DND-41 (cell line): ENCODE measurements around the gene SHANK1.

Experiments used
- ATAC-seq: fragments of 200-7000 bp; cut with Tn5 transposase; 3 replicates; pipeline ENCODE4 v1.9.1; 2021; ENCODE audit warnings: low read depth; ENCODE audit not compliant: insufficient read depth
- DNase-seq: peaks from one replicate; pipeline ENCODE4 v3.0.0-alpha.2; 2020
- H2AFZ ChIP-seq: 2 replicates; pipeline ENCODE4 v1.6.0; 2012; ENCODE audit warnings: low read depth, low read length
- H3K27ac ChIP-seq: 2 replicates; pipeline ENCODE4 v1.5.1; 2012; ENCODE audit warnings: low read length, inconsistent platforms
- H3K27me3 ChIP-seq: fragments of 200-600 bp; sonication (generic); 2 replicates; pipeline ENCODE4 v1.6.0; 2012; ENCODE audit warnings: low read length, mild to moderate bottlenecking, inconsistent platforms; ENCODE audit not compliant: insufficient read depth, poor library complexity
- H3K36me3 ChIP-seq: 2 replicates; pipeline ENCODE4 v1.5.1; 2012; ENCODE audit warnings: low read length, inconsistent platforms; ENCODE audit not compliant: insufficient read depth
- H3K4me1 ChIP-seq: 2 replicates; pipeline ENCODE4 v1.5.1; 2012; ENCODE audit warnings: mild to moderate bottlenecking, low read length; ENCODE audit not compliant: insufficient read depth
- H3K4me2 ChIP-seq: 2 replicates; pipeline ENCODE4 v1.6.0; 2012; ENCODE audit warnings: mild to moderate bottlenecking, moderate library complexity, low read length, inconsistent platforms; ENCODE audit not compliant: insufficient read depth
- H3K4me3 ChIP-seq, 2 experiments: fragments of 200-600 bp in 1 of 2; shearing (Covaris generic) in 1 of 2; 2 replicates each; pipeline ENCODE4 v1.5.1; 2012 to 2016; ENCODE audit warnings: inconsistent platforms in 2 of 2, low read length in 2 of 2, mild to moderate bottlenecking in 2 of 2, low read depth in 1 of 2, moderate library complexity in 1 of 2
- H3K79me2 ChIP-seq: 2 replicates; pipeline ENCODE4 v1.6.0; 2012; ENCODE audit warnings: low read length, inconsistent platforms; ENCODE audit not compliant: insufficient read depth
- H3K9ac ChIP-seq: 2 replicates; pipeline ENCODE4 v1.6.0; 2012; ENCODE audit warnings: low read depth, mild to moderate bottlenecking, inconsistent platforms, low read length, moderate library complexity
- H3K9me3 ChIP-seq: 2 replicates; pipeline ENCODE4 v1.5.1; 2012; ENCODE audit warnings: low read length, moderate library complexity, mild to moderate bottlenecking, inconsistent platforms; ENCODE audit not compliant: insufficient read depth, severe bottlenecking
- H4K20me1 ChIP-seq: 2 replicates; pipeline ENCODE4 v1.6.0; 2012; ENCODE audit warnings: low read length; ENCODE audit not compliant: insufficient read depth
- EZH2 ChIP-seq: IDR thresholded peaks from 3 replicates; pipeline ENCODE4 v1.6.1; 2012; ENCODE audit warnings: borderline replicate concordance, low read depth, mild to moderate bottlenecking, moderate library complexity, low read length, inconsistent platforms; ENCODE audit not compliant: severe bottlenecking
- TF ChIP-seq, protein P1 (sequence below): IDR thresholded peaks from 2 replicates; pipeline ENCODE4 v1.5.1; 2012; ENCODE audit warnings: borderline replicate concordance, low read length, moderate library complexity, mild to moderate bottlenecking; ENCODE audit not compliant: poor library complexity, severe bottlenecking; ENCODE audit errors: extremely low read depth

Gene SHANK1

GRCh38 chr19:50673118-50673517 lies 46.5 kb downstream of the SHANK1 start:
- H3K36me3 ChIP-seq = no peaks in the 10 kb centered on the region
- TF ChIP-seq, protein P1, sequence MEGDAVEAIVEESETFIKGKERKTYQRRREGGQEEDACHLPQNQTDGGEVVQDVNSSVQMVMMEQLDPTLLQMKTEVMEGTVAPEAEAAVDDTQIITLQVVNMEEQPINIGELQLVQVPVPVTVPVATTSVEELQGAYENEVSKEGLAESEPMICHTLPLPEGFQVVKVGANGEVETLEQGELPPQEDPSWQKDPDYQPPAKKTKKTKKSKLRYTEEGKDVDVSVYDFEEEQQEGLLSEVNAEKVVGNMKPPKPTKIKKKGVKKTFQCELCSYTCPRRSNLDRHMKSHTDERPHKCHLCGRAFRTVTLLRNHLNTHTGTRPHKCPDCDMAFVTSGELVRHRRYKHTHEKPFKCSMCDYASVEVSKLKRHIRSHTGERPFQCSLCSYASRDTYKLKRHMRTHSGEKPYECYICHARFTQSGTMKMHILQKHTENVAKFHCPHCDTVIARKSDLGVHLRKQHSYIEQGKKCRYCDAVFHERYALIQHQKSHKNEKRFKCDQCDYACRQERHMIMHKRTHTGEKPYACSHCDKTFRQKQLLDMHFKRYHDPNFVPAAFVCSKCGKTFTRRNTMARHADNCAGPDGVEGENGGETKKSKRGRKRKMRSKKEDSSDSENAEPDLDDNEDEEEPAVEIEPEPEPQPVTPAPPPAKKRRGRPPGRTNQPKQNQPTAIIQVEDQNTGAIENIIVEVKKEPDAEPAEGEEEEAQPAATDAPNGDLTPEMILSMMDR = no peak
- no peak for TF ChIP-seq EZH2
- no peaks in the 10 kb centered on the region for H4K20me1 ChIP-seq
- H3K4me1 ChIP-seq = no peaks in the 10 kb centered on the region
- no peak overlapping the region for H3K9ac ChIP-seq
- H3K4me3 ChIP-seq = no peak overlapping the region
- H3K27me3 ChIP-seq = no peaks in the 10 kb centered on the region
- no peak for ATAC-seq
- H3K27ac ChIP-seq = no peak overlapping the region
- H3K4me2 ChIP-seq = no peak overlapping the region
- H3K9me3 ChIP-seq = no peaks in the 10 kb centered on the region
- DNase-seq = no peak
- no peak overlapping the region for H2AFZ ChIP-seq
- no peaks in the 10 kb centered on the region for H3K79me2 ChIP-seq

DNA sequence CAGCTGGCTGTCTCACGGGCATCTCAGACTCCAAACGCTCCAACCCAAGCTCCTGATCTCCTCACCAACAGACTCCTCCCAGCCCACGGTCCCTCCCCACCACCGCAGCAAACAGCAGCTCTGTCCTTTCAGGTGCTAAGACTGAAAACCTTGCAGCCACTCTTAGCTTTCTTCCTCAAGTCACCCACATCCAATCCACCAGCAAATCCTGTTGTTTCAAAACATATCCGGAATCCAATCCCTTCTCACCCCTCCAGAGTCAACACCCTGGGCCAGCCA lies 49.6 kb downstream of the SHANK1 start:
- Histone ChIP-seq H3K4me1 (no peaks in the 10 kb centered on the region), H3K4me2 (no peak overlapping the region), H2AFZ (no peak overlapping the region), H3K79me2 (no peaks in the 10 kb centered on the region), H4K20me1 (no peaks in the 10 kb centered on the region), H3K27ac (no peak overlapping the region), H3K9ac (no peak overlapping the region), H3K9me3 (no peaks in the 10 kb centered on the region), H3K4me3 (no peak overlapping the region), H3K36me3 (no peaks in the 10 kb centered on the region), H3K27me3 (no peaks in the 10 kb centered on the region)
- TF ChIP-seq EZH2 = no peak
- TF ChIP-seq, protein P1 = no peak
- DNase-seq (no peak), ATAC-seq (no peak)

DNA sequence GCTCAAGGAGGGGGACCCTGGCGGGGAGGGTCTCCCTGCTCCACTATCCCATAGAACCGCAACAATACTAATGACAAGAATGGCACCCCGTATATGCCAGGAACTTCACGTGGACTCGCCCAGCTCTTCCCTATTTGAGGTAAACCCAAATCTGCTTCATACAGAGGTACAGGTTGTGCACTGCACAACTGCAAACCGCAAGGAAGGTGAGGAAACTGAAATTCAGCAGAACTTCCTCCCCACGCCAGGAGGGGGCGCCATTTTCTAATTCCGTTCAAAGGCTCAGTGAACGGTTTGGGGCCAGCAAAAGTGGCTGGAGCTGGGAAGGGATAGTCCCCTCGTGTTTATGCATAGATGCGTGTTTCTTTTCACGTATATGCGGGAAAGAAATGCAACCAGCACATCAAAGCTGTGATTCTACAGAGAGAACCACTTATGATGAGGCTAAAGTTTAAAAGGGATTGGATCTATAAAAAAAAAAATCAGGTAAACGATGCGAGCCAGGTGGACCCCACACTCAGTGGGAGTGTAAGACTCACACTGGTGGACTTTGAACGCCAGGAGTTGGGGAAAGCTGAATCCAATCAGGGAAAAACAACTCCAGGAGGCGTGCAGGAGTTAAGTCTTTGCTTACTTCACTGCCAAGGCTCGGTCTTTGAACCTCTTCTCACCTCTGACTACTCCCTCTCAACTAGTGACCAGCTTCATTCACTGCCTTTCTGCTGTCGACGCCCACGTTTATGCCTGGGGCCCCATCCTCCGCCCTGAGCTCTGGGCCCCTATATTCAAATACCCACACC lies 50.1 kb downstream of the SHANK1 start:
- Histone ChIP-seq H3K4me1 (no peaks in the 10 kb centered on the region), H3K9me3 (no peaks in the 10 kb centered on the region), H3K36me3 (no peaks in the 10 kb centered on the region), H3K27ac (no peak overlapping the region), H2AFZ (no peak overlapping the region), H3K4me2 (no peak overlapping the region), H3K4me3 (no peak overlapping the region), H3K9ac (no peak overlapping the region), H4K20me1 (no peaks in the 10 kb centered on the region), H3K79me2 (no peaks in the 10 kb centered on the region), H3K27me3 (no peaks in the 10 kb centered on the region)
- ATAC-seq = peak; percentile 27; the same call in 1 of the 3 replicates
- TF ChIP-seq, protein P1 = peak; percentile 88
- no peak for TF ChIP-seq EZH2
- peak; percentile 48 for DNase-seq

GRCh38 chr19:50668879-50669278 lies 50.7 kb downstream of the SHANK1 start:
- no peak overlapping the region for H3K4me2 ChIP-seq
- H3K27ac ChIP-seq = no peak overlapping the region
- H3K9ac ChIP-seq = no peak overlapping the region
- H4K20me1 ChIP-seq = no peaks in the 10 kb centered on the region
- no peaks in the 10 kb centered on the region for H3K27me3 ChIP-seq
- no peaks in the 10 kb centered on the region for H3K4me1 ChIP-seq
- no peaks in the 10 kb centered on the region for H3K9me3 ChIP-seq
- TF ChIP-seq, protein P1 = no peak
- TF ChIP-seq EZH2 = no peak
- no peak overlapping the region for H2AFZ ChIP-seq
- no peaks in the 10 kb centered on the region for H3K36me3 ChIP-seq
- ATAC-seq (no peak), DNase-seq (no peak)
- H3K79me2 ChIP-seq = no peaks in the 10 kb centered on the region
- no peak overlapping the region for H3K4me3 ChIP-seq
